Measurements from ENCODE around the gene DAD1. TPM values are rescaled to one million over a fixed set of nuclear protein-coding genes. Genes with fewer than 3 reads are reported as not detected.

Gene DAD1
- total and polyA plus RNA-seq, 9 donors: 117 to 310 (median 143) TPM

DNA sequence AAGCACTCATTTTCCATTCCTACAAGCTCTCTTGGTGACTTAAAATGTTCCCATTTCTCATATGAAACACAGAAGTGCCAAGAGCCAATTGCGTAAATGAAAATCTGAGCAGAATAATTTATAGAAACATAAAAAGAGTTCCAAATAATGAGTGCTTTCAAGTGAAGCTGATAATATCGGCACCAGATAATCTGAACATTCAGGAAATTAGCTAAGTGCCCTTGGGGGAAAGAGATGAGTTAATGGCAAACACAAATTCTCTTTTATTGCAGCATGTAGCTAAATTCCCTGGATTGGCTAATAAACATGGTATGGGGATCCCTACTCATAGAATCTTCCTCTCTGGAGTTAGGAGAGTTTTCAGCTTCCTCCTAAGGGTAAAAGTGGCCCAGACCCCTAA, 46.7 kb downstream of the DAD1 start:
- 80 to 84% (median 80%) methylated on average over 2 of the region's 2 CpGs for WGBS, 3 donors
- H3K27me3 ChIP-seq: no peaks in the 10 kb centered on the region
- H3K4me1 ChIP-seq (ENCODE audit: insufficient read depth): peaks cover 4% of the 10 kb centered on the region
- no peaks in the 10 kb centered on the region for H3K9me3 ChIP-seq
- H3K36me3 ChIP-seq: no peaks in the 10 kb centered on the region
- TF ChIP-seq EP300 (IDR thresholded peaks at IDR 0.05): no peak
- TF ChIP-seq, protein P1, sequence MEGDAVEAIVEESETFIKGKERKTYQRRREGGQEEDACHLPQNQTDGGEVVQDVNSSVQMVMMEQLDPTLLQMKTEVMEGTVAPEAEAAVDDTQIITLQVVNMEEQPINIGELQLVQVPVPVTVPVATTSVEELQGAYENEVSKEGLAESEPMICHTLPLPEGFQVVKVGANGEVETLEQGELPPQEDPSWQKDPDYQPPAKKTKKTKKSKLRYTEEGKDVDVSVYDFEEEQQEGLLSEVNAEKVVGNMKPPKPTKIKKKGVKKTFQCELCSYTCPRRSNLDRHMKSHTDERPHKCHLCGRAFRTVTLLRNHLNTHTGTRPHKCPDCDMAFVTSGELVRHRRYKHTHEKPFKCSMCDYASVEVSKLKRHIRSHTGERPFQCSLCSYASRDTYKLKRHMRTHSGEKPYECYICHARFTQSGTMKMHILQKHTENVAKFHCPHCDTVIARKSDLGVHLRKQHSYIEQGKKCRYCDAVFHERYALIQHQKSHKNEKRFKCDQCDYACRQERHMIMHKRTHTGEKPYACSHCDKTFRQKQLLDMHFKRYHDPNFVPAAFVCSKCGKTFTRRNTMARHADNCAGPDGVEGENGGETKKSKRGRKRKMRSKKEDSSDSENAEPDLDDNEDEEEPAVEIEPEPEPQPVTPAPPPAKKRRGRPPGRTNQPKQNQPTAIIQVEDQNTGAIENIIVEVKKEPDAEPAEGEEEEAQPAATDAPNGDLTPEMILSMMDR (IDR thresholded peaks at IDR 0.05): no peak
- intact Hi-C loops (cut with DNase I): no loop called here
- no peak for DNase-seq
- H3K4me3 ChIP-seq: no peak overlapping the region
- H3K27ac ChIP-seq: no peak overlapping the region

DNA sequence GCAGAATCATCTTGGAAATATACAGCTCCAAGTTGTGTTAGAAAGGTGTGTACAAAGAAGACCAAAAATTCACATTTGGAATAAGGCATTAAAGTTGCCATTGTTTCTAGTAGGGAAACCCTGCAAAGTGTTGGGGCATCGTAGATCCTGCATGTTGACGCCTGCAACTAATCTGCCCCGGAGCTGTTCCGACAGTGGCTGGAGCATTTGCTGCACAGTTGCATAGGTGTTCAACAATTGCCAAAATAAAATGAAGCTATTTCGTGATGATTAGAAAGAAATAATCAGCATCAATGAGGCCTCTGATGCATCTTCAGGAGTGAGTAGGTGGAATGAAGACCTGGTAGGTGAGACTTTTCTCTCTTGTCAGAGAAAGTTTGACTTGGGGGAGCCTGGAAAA, 47.3 kb downstream of the DAD1 start:
- H3K9me3 ChIP-seq: no peaks in the 10 kb centered on the region
- H3K27me3 ChIP-seq: no peaks in the 10 kb centered on the region
- TF ChIP-seq, protein P1 (IDR thresholded peaks at IDR 0.05): no peak
- H3K36me3 ChIP-seq: no peaks in the 10 kb centered on the region
- no peak for DNase-seq
- intact Hi-C loops (cut with DNase I): no loop called here
- H3K4me1 ChIP-seq (ENCODE audit: insufficient read depth): peaks cover 4% of the 10 kb centered on the region
- H3K27ac ChIP-seq: no peak overlapping the region
- no peak overlapping the region for H3K4me3 ChIP-seq
- 91 to 97% (median 94%) methylated on average over 5 of the region's 5 CpGs for WGBS, 3 donors

DNA sequence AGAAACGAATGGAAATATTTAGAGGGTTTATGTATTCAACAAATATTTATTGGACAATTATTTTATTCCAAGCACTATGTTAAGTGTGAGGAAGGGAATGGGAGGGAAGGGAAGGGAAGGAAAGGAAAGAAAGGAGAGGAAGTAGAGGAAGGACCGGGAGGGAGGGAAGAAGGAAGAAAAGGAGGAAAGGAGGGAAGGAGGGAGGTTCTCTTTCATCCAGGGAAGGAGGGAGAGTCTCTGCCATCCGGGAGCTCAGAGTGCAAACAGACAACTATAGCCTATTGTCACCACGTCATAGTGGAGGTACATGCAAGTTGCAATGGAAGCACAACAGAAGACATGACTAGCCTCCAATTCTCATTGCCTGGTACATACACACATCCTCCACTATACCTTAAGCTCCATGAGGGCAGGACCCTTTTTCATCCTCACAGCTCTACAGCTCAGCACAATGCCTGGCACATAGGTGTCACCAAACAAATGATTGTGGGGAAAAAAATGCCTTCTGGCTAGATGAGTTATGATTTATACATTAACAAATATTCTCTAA, 48.1 kb downstream of the DAD1 start:
- no peaks in the 10 kb centered on the region for H3K36me3 ChIP-seq
- no peak overlapping the region for H3K4me3 ChIP-seq
- intact Hi-C loops (cut with DNase I): no loop called here
- H3K9me3 ChIP-seq: no peaks in the 10 kb centered on the region
- TF ChIP-seq POLR2A (IDR thresholded peaks at IDR 0.05) (no peak), EP300 (IDR thresholded peaks at IDR 0.05) (no peak)
- TF ChIP-seq, protein P1 (IDR thresholded peaks at IDR 0.05): no peak
- no peaks in the 10 kb centered on the region for H3K27me3 ChIP-seq
- peaks cover 2% of the 10 kb centered on the region for H3K4me1 ChIP-seq (ENCODE audit: insufficient read depth)
- H3K27ac ChIP-seq: no peak overlapping the region
- DNase-seq: no peak
- 77 to 87% (median 86%) methylated on average over 4 of the region's 4 CpGs for WGBS, 3 donors

DNA sequence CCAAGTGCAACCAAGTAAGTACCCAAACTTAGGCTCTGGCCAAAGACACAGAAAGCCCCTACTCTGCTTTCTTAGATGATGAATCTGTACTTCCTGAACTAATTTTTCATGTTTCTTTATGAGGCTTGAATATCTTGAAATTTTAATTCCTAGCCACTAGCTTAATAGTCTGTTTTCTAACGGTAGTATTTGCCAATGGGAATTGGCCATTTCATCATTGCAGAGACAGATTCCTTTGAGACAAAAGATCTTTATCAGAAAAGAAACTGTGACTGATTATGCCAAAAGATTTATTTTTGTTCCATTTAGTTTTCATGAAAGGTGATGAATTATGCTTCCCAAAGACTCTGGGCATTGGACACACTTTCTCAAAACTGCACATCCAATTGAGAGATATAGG, 48.7 kb downstream of the DAD1 start:
- DNase-seq: no peak
- intact Hi-C loops (cut with DNase I): no loop called here
- WGBS, 3 donors: 59 to 67% (median 60%) methylated on average over 1 of the region's 1 CpG

More for the DNA sequence above, 48.7 kb downstream of the DAD1 start:
- no peaks in the 10 kb centered on the region for H3K27me3 ChIP-seq
- no peaks in the 10 kb centered on the region for H3K36me3 ChIP-seq
- no peak overlapping the region for H3K27ac ChIP-seq
- no peaks in the 10 kb centered on the region for H3K9me3 ChIP-seq
- TF ChIP-seq, protein P1 (IDR thresholded peaks at IDR 0.05): no peak
- TF ChIP-seq EP300 (IDR thresholded peaks at IDR 0.05): no peak
- TF ChIP-seq POLR2A (IDR thresholded peaks at IDR 0.05): no peak
- H3K4me1 ChIP-seq (ENCODE audit: insufficient read depth): peaks cover 2% of the 10 kb centered on the region
- H3K4me3 ChIP-seq: no peak overlapping the region
